Mesodermal cell (in vitro differentiated cells): ENCODE data around the gene IFRD2.

Source experiments
- H3K27ac ChIP-seq: 2 replicates; pipeline ENCODE4 v1.7.0; 2013; ENCODE audit warnings: mild to moderate bottlenecking, low read depth, low read length, moderate library complexity; ENCODE audit not compliant: severe bottlenecking
- H3K36me3 ChIP-seq: 2 replicates; pipeline ENCODE4 v1.7.1; 2013; ENCODE audit warnings: mild to moderate bottlenecking, low read length, moderate library complexity; ENCODE audit not compliant: control insufficient read depth, insufficient read depth
- H3K4me1 ChIP-seq: one replicate; pipeline ENCODE4 v1.7.1; 2013; ENCODE audit warnings: mild to moderate bottlenecking, low read length; ENCODE audit not compliant: insufficient read depth, control insufficient read depth, poor library complexity, severe bottlenecking
- H3K4me3 ChIP-seq: 2 replicates; pipeline ENCODE4 v1.7.0; 2013; ENCODE audit warnings: low read length, control low read depth, mild to moderate bottlenecking; ENCODE audit not compliant: insufficient read depth, poor library complexity, severe bottlenecking; ENCODE audit errors: extremely low read depth
- H3K9me3 ChIP-seq: 2 replicates; pipeline ENCODE4 v1.7.1; 2013; ENCODE audit warnings: mild to moderate bottlenecking, low read length, moderate library complexity; ENCODE audit not compliant: control insufficient read depth
- WGBS, 2 experiments: methylation state at CpG; one replicate each; pipeline ENCODE4 v1.1.5; 2013; ENCODE audit warnings: missing lambda C conversion rate in 2 of 2; ENCODE audit not compliant: insufficient coverage in 2 of 2; 5-methylcytosine and 5-hydroxymethylcytosine counted together

Gene IFRD2

DNA sequence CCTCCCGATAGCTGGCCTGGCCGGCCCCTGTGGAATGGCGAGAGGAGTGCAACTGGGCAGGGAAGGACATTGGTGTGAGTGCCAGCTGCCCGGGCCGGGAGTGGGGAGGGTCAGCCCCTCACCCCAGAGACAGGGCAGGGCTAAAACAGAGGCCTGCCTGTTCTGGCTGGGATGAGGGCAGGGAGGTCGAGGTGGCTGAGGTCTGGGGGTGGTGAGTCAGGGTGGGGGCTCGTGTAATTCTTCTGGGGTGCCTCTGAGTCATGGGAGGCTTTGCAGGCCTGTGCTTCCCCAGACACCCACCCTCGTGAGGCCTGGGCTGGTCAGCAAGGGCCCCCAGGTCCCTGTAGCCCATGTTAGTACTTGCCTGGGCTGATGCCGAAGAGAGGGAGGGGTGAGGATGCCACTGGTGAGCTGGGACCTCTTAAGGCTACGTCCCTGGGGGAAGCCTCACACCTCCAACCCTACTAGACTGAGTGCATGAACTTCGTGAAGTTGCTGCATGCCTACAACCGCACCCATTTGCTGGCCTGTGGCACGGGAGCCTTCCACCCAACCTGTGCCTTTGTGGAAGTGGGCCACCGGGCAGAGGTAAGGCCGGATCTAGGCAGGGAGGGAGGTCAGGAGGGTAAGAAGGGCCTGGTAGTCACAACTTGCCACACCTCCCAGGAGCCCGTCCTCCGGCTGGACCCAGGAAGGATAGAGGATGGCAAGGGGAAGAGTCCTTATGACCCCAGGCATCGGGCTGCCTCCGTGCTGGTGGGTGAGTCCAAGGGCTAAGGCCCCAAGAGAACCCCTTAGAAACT, 21.6 kb downstream of the IFRD2 start:
- Histone ChIP-seq H3K4me1 (peaks cover 58% of the 10 kb centered on the region), H3K27ac (no peak overlapping the region), H3K4me3 (no peak overlapping the region), H3K36me3 (no peaks in the 10 kb centered on the region), H3K9me3 (no peaks in the 10 kb centered on the region)
- 90 to 96% methylated on average over 12 to 18 of the region's 19 CpGs for WGBS, 2 experiments

DNA sequence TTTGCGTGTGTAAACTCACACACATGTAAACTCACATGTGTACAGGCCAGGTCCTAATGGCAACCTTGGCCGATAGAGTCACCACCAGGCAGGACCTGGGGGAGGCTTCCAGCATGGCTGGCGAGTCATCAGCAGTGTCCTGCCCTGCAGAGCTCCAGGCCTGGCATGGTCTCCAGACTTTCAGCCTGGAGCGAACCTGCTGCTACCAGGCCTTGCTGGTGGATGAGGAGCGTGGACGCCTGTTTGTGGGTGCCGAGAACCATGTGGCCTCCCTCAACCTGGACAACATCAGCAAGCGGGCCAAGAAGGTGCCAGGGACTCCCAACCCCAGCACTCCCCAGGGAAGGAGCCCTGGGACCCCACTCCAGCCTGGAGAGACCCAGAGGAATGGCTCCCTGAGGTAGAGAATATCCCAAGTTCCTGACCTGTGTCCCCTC, 22.2 kb downstream of the IFRD2 start:
- Histone ChIP-seq H3K36me3 (no peaks in the 10 kb centered on the region), H3K9me3 (no peaks in the 10 kb centered on the region), H3K27ac (no peak overlapping the region), H3K4me3 (no peak overlapping the region), H3K4me1 (peaks cover 64% of the 10 kb centered on the region)
- 87 to 95% methylated on average over 5 of the region's 8 CpGs for WGBS, 2 experiments

DNA sequence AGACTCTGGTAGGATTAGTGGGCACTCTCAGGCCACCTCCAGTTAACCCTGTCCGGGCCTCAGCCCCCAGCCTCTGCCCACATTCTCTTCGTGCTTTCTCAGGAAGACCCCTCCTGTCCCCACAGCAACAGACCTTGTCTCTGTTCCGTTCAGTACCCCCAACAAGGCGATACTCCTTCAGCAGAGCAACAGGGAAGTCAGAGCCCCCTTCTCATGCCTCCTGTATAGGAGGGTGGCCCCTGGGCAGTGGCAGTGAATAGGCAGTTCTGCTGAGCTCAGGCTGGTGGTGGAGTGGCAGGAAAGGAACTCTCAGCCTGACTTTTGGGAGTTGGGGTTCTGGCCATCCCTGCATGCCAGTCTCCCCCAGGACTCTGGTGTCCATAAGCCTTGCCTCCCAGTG, 22.8 kb downstream of the IFRD2 start:
- H3K27ac ChIP-seq: no peak overlapping the region
- H3K4me3 ChIP-seq: no peak overlapping the region
- no peaks in the 10 kb centered on the region for H3K9me3 ChIP-seq
- no peaks in the 10 kb centered on the region for H3K36me3 ChIP-seq
- WGBS, 2 experiments: 68 to 83% methylated on average over 2 to 3 of the region's 4 CpGs
- peaks cover 64% of the 10 kb centered on the region for H3K4me1 ChIP-seq

DNA sequence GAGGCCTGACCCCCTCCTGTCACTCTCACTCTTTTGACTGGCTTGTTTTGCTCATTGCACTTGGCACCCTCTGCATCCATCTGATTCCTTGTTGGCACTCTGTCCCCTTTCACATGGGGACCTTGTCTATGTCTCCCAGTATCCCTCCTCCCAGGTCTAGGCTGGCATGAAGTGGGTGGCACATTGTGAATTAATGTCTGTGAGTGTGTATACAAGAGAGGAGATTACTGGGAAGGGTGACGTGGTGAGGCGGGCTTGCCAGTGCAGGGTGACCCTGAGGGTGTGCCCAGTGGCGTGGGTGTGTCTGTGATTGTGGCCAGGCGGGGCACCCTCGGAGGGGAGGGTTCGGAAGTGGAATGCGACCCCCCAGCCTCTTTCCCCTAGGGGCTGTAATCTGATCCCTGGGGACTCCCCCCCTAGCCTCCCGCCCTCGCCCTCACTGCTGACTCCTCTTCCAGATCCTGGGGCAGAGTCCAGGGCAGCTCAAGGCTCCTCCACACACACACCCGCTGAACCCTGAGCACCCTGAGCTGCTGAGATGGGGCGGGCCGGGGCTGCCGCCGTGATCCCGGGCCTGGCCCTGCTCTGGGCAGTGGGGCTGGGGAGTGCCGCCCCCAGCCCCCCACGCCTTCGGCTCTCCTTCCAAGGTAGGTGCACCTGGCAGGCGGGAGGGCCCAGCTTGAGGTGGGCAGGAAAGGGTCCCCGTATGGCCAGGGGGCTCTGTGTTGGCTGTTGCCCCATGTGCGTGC, 23.4 kb downstream of the IFRD2 start, which contains the start of gene SEMA3B:
Gene SEMA3B, plus strand, starts transcription at position 445 of the 749 bp plus-strand sequence. Its CDS starts 94 bp downstream, at position 539.
- 68 to 70% methylated on average over 11 to 16 of the region's 21 CpGs for WGBS, 2 experiments
- H3K4me3 ChIP-seq: peak within 1 kb of the TSS; percentile 2
- H3K36me3 ChIP-seq: no peaks in the 10 kb centered on the region
- H3K4me1 ChIP-seq: peaks cover 70% of the 10 kb centered on the region
- H3K9me3 ChIP-seq: no peaks in the 10 kb centered on the region
- H3K27ac ChIP-seq: no peak within 1 kb of the TSS

DNA sequence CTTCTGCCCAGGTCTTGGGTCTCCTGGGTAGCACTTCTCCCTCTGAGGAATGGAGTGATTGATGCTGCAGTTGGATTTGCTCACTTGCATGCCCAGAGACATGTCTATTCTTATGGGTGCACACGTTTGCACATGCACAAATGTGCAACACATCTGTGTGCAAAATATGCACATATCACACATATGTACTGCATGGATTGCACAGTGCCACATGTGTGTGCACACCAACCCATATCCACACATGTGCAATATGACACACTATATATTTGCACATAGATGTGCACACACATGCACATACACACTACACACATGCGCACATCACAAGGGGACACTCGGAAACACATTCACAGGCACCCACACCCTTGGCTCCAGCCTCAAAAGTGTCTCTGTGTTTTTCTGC, 24.0 kb downstream of the IFRD2 start:
- Histone ChIP-seq H3K4me3 (no peak overlapping the region), H3K27ac (no peak overlapping the region), H3K36me3 (no peaks in the 10 kb centered on the region), H3K4me1 (peaks cover 76% of the 10 kb centered on the region), H3K9me3 (no peaks in the 10 kb centered on the region)
- 93% methylated on average over 3 of the region's 3 CpGs for WGBS, 2 experiments

DNA sequence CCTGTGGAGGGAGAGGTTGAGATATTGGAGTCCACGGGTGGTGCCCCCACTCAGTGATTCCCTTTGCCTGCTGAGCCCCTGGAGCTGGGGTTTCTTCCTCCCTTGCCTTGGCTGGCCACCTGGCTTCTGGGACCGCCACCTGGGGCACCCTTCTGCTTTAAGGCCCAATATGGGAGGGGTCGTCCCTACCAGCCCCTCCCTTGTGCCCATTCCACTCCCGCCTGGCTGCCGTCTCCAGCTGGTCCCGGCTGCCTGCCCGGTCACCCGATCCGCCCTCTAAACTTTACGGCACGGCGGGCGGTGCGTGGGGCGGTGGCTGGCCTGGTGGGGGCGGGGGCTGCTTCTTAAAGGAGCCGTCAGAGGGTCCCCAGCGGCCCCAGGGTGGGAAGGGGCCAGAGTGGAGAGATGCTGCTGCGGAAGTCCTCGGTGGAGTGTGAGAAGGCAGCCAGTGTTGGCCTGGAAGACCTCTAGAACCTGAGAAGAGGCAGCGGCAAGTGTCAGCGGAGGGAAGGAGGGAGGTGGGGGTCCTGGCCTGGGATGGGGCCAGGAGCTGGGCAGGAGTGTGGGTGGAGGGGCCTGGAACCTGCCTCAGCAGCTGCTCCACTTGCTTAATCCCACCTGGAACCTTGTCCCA, 24.8 kb downstream of the IFRD2 start:
- H3K9me3 ChIP-seq: no peaks in the 10 kb centered on the region
- H3K36me3 ChIP-seq: no peaks in the 10 kb centered on the region
- H3K4me1 ChIP-seq: peaks cover 83% of the 10 kb centered on the region
- no peak overlapping the region for H3K27ac ChIP-seq
- WGBS, 2 experiments: 27 to 33% methylated on average over 17 to 21 of the region's 22 CpGs
- H3K4me3 ChIP-seq: peak overlapping the region; percentile 7

DNA sequence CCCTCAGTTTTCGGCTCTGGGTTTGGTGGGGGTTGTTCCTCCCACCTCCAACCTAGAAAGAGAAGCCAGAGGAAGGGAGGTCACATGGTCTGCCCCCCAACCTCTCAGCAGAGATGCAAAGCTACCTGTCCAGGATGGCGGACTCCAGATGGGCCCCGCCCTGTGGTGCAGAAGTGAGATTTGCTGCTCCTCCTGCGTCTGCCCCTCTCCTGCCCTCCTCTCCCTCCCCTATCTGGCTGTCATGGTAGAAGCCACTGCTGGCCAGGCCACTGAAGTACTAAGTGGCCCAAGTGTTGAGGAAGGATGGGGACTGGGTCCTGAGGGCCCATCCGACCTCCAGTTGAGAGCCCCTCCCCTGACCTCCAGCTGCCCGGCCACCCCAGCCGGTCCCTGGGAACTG, 25.4 kb downstream of the IFRD2 start:
- H3K27ac ChIP-seq: no peak overlapping the region
- H3K4me3 ChIP-seq: peak overlapping the region; percentile 7
- peaks cover 78% of the 10 kb centered on the region for H3K4me1 ChIP-seq
- H3K36me3 ChIP-seq: no peaks in the 10 kb centered on the region
- WGBS, 2 experiments: 79 to 100% methylated on average over 2 to 3 of the region's 7 CpGs
- no peaks in the 10 kb centered on the region for H3K9me3 ChIP-seq

DNA sequence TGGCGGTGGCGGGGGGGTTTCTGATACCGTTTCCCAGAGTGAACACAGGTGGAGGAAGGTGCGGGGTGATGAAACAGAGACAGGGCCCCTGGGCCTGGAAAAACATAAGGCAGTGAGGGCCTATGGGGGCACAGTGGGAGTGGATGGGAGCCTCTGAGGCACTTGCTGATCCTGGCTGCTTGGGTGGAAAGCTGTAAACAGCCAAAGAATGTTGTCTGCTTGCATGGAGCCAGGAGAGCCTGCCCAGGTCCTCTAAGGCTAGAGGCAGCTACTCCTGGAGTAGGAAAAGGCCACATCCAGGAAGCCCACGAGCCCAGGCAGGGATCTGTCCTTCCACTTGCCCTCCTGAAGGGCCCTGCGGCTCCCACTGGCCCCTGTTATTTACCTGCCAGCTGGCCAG, 26.2 kb downstream of the IFRD2 start:
- Histone ChIP-seq H3K4me1 (peaks cover 77% of the 10 kb centered on the region), H3K27ac (peak overlapping the region; percentile 85), H3K36me3 (no peaks in the 10 kb centered on the region), H3K4me3 (no peak overlapping the region), H3K9me3 (no peaks in the 10 kb centered on the region)
- 94 to 96% methylated on average over 6 of the region's 6 CpGs for WGBS, 2 experiments

DNA sequence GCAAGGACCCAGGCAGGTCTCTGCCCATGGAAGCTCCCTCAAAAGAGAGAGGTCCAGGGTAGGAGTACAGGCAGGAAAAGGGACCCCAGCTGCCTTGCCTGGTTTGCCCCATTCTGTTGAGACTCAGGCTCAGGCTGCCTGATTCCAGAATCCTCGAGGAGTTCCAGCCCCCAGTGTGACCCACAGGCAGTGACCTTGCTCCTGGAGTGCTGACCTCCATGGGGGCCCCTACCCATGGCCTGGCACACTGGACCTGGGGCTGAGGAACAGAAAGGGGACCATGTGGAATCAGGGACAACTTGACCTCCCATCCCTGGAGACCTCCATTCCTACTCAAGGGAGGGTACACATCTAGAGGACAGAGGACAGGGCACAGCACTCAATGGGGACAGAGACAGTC, 26.7 kb downstream of the IFRD2 start:
- H3K4me1 ChIP-seq: peaks cover 77% of the 10 kb centered on the region

DNA sequence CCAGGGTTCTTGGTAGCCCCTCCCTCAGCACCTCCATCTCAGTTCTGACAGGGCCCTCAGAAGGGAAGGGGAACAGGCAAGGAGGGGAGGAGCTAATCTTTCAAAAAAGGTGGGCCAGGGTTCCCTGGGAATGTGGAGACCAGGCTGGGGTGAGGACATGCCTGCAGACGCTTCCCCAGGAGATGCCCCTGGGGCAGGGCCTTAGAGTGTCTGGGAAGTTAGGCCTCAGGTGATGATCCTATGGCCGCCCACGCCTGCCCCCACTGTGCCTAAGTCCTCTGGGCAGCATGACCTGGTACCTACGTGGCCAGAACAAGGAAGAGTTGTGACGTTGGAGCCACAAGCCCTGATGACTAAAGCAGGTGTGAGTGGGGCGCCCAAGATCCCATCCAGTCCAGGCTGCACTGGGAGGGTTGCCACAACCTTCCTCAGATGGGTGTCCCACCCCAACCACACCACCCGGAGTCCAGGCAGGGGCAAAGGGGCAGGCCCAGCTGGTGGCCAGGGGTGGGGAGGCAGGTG, 27.2 kb downstream of the IFRD2 start:
- Histone ChIP-seq H3K4me1 (peaks cover 77% of the 10 kb centered on the region), H3K4me3 (no peak overlapping the region)
- WGBS, 2 experiments: 72 to 84% methylated on average over 5 to 6 of the region's 7 CpGs

More for the DNA sequence above, 26.7 kb downstream of the IFRD2 start:
- Histone ChIP-seq H3K27ac (peak overlapping the region; percentile 85), H3K4me3 (no peak overlapping the region), H3K36me3 (no peaks in the 10 kb centered on the region), H3K9me3 (no peaks in the 10 kb centered on the region)
- WGBS, 2 experiments: 82 to 90% methylated on average over 1 of the region's 1 CpG

More for the DNA sequence above, 27.2 kb downstream of the IFRD2 start:
- no peaks in the 10 kb centered on the region for H3K36me3 ChIP-seq
- no peaks in the 10 kb centered on the region for H3K9me3 ChIP-seq
- H3K27ac ChIP-seq: peak overlapping the region; percentile 85
